Caco-2 (cell line): ENCODE measurements around the gene ZNF358. TPM values are rescaled to one million over a fixed set of nuclear protein-coding genes. Genes with fewer than 3 reads are reported as not detected.
A peak's percentile ranks its signal among the peaks of the same experiment; 100 is the strongest.

Experiments
- BruUV-seq: library from RNA; stranded (reverse); fragments of 400-500 nt; replicated peaks from 2 replicates; lab custom pipeline; 2021; lab: Mats Ljungman, UMichigan
- CTCF ChIA-PET: fragments of 300-600 bp; sonication (Branson Sonifier 250); formaldehyde crosslinking; loops from one replicate; lab custom pipeline; 2022; ENCODE audit warnings: antibody characterized with exemption; lab: Charles Lee
- POLR2A ChIA-PET: fragments of 300-600 bp; sonication (Branson Sonifier 250); formaldehyde crosslinking; loops from one replicate; lab custom pipeline; 2022; ENCODE audit warnings: antibody characterized with exemption; lab: Charles Lee
- DNase-seq, 2 experiments: peaks; one replicate each; pipeline versions ENCODE4 v3.0.0 to v3.0.0-alpha.2; 2020 to 2022
- H3K27me3 ChIP-seq: replicated peaks from 2 replicates; pipeline ENCODE4 v1.6.0; 2011; ENCODE audit warnings: low read length; ENCODE audit not compliant: control insufficient read depth, insufficient read depth
- H3K36me3 ChIP-seq: 2 replicates; pipeline ENCODE4 v1.5.1; 2011; ENCODE audit warnings: low read length; ENCODE audit not compliant: control insufficient read depth, insufficient read depth
- H3K4me1 ChIP-seq: fragments of 250-450 bp; sonication (Bioruptor Pico); 2 replicates; pipeline ENCODE4 v1.5.1; 2020; ENCODE audit warnings: mild to moderate bottlenecking
- H3K4me3 ChIP-seq: 2 replicates; pipeline ENCODE4 v1.5.1; 2011; ENCODE audit warnings: low read depth, mild to moderate bottlenecking, control low read depth, low read length
- H3K9me3 ChIP-seq: fragments of 250-450 bp; sonication (Bioruptor Pico); 2 replicates; pipeline ENCODE4 v1.5.1; 2020; ENCODE audit warnings: mild to moderate bottlenecking, moderate library complexity
- H3K27ac Mint-ChIP-seq: one replicate; pipeline ENCODE4 v1.8.0; 2022; ENCODE audit warnings: mixed read lengths; ENCODE audit not compliant: unreplicated experiment
- H3K27me3 Mint-ChIP-seq: one replicate; pipeline ENCODE4 v1.8.0; 2022; ENCODE audit warnings: mixed read lengths; ENCODE audit not compliant: insufficient read depth, unreplicated experiment
- H3K36me3 Mint-ChIP-seq: one replicate; pipeline ENCODE4 v1.8.0; 2022; ENCODE audit warnings: mild to moderate bottlenecking, mixed read lengths; ENCODE audit not compliant: insufficient read depth, unreplicated experiment
- H3K4me1 Mint-ChIP-seq: one replicate; pipeline ENCODE4 v1.8.0; 2022; ENCODE audit warnings: low read depth, mixed read lengths; ENCODE audit not compliant: unreplicated experiment
- H3K4me3 Mint-ChIP-seq: one replicate; pipeline ENCODE4 v1.8.0; 2022; ENCODE audit warnings: mild to moderate bottlenecking, moderate library complexity, mixed read lengths; ENCODE audit not compliant: unreplicated experiment
- H3K9me3 Mint-ChIP-seq: one replicate; pipeline ENCODE4 v1.8.0; 2022; ENCODE audit warnings: mixed read lengths; ENCODE audit not compliant: unreplicated experiment
- CTCF ChIP-seq, 2 experiments: fragments of 200-600 bp in 1 of 2; IDR thresholded peaks; 1 replicate in 1 of 2; 2 replicates in 1 of 2; pipeline versions ENCODE4 v1.5.1 to v1.8.0; 2011 to 2022; ENCODE audit warnings: antibody characterized with exemption in 1 of 2, control low read depth in 1 of 2, inconsistent platforms in 1 of 2, low read depth in 1 of 2, low read length in 1 of 2, mild to moderate bottlenecking in 1 of 2, moderate library complexity in 1 of 2; ENCODE audit not compliant: insufficient read depth in 1 of 2, severe bottlenecking in 1 of 2, unreplicated experiment in 1 of 2
- intact Hi-C: fragments of 100-400 bp; cut with micrococcal nuclease; formaldehyde crosslinking; loops from one replicate; pipeline ENCODE4 v1.10.0; 2022; ENCODE audit not compliant: unreplicated experiment
- total RNA-seq: library from RNA; stranded (reverse); gene quantifications from 2 replicates; pipeline ENCODE4 v1.2.3, GENCODE V29; 2022

ZNF358 gene
- total RNA-seq, 1 experiment from 2014 or later, result 29.4 TPM

GRCh38 chr19:7516878-7517277, 975 bp downstream of the ZNF358 start:
- DNase-seq, result no peak
- POLR2A ChIA-PET, result interaction anchor here (0.9 kb wide), 1 partner anchor 11 kb away, joined by 3 read pairs; no protein-coding TSS in a partner anchor
- Histone ChIP-seq H3K4me1 (peaks cover 7% of the 10 kb centered on the region), H3K36me3 (peaks cover 1% of the 10 kb centered on the region; the same call in 1 of the 2 replicates), H3K9me3 (no peaks in the 10 kb centered on the region), H3K27me3 (no peaks in the 10 kb centered on the region), H3K4me3 (peak overlapping the region; percentile 75)
- CTCF ChIA-PET, result no interaction called here
- Mint-ChIP-seq H3K4me1 (peaks cover 11% of the 10 kb centered on the region), H3K4me3 (peak overlapping the region; percentile 70), H3K9me3 (no peaks in the 10 kb centered on the region), H3K36me3 (peaks cover 15% of the 10 kb centered on the region), H3K27ac (no peak overlapping the region), H3K27me3 (no peaks in the 10 kb centered on the region)
- intact Hi-C loops, result loop anchor here (10.0 kb wide), 1 partner anchor 122 kb away; no protein-coding TSS in a partner anchor
- no TSS peak for BruUV-seq
- no peak for TF ChIP-seq CTCF (IDR thresholded peaks at IDR 0.05; ENCODE audit: insufficient read depth in 1 of 2, low read depth in 1 of 2, low read length in 1 of 2, severe bottlenecking in 1 of 2, unreplicated experiment in 1 of 2)

- Mint-ChIP-seq H3K27ac (no peak overlapping the region), H3K36me3 (peaks cover 26% of the 10 kb centered on the region), H3K27me3 (no peaks in the 10 kb centered on the region), H3K9me3 (no peaks in the 10 kb centered on the region), H3K4me1 (peaks cover 16% of the 10 kb centered on the region), H3K4me3 (no peak overlapping the region)
- Histone ChIP-seq H3K4me3 (no peak overlapping the region), H3K9me3 (no peaks in the 10 kb centered on the region), H3K27me3 (no peaks in the 10 kb centered on the region), H3K36me3 (peaks cover 1% of the 10 kb centered on the region; the same call in 1 of the 2 replicates), H3K4me1 (peaks cover 15% of the 10 kb centered on the region)
- DNase-seq, result no peak
- ChIA-PET CTCF (no interaction called here), POLR2A (no interaction called here)
- TF ChIP-seq CTCF (IDR thresholded peaks at IDR 0.05; ENCODE audit: insufficient read depth in 1 of 2, low read depth in 1 of 2, low read length in 1 of 2, severe bottlenecking in 1 of 2, unreplicated experiment in 1 of 2), result no peak
- intact Hi-C loops, result loop anchor here (10.0 kb wide), 1 partner anchor 125 kb away; no protein-coding TSS in a partner anchor
- BruUV-seq, result no TSS peak
These were observed 3.6 kb downstream of the ZNF358 start for GRCh38 chr19:7519361-7520130.

DNA sequence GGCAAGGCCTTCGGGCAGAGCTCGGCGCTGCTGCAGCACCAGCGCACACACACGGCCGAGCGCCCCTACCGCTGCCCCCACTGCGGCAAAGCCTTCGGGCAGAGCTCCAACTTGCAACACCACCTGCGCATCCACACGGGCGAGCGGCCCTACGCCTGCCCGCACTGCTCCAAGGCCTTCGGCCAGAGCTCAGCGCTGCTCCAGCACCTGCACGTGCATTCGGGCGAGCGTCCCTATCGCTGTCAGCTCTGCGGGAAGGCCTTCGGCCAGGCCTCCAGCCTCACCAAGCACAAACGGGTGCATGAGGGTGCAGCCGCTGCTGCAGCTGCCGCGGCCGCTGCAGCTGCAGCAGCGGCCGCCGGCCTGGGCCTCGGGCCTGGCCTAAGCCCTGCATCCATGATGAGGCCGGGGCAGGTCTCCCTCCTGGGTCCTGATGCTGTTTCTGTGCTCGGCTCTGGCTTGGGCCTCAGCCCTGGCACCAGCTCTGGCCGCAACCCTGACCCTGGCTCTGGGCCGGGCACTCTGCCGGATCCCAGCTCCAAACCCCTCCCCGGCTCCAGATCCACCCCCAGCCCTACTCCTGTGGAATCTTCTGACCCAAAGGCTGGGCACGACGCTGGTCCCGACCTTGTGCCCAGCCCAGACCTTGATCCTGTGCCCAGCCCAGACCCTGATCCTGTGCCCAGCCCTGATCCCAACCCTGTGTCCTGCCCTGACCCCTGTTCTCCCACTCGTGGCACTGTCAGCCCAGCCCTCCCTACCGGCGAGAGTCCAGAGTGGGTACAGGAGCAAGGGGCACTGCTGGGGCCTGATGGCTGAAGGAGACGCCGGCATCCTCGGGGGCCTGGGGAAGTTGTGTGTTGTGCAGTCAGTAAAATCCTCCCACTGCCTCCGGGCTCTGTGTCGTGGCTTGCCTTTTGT, 4.5 kb downstream of the ZNF358 start:
- Mint-ChIP-seq H3K4me3 (no peak overlapping the region), H3K27ac (no peak overlapping the region), H3K9me3 (no peaks in the 10 kb centered on the region), H3K27me3 (no peaks in the 10 kb centered on the region), H3K4me1 (peaks cover 13% of the 10 kb centered on the region), H3K36me3 (peaks cover 24% of the 10 kb centered on the region)
- Histone ChIP-seq H3K4me1 (peaks cover 14% of the 10 kb centered on the region), H3K4me3 (no peak overlapping the region), H3K9me3 (no peaks in the 10 kb centered on the region), H3K36me3 (peaks cover 1% of the 10 kb centered on the region; the same call in 1 of the 2 replicates), H3K27me3 (no peaks in the 10 kb centered on the region)
- ChIA-PET CTCF (no interaction called here), POLR2A (no interaction called here)
- no peak for DNase-seq
- no TSS peak for BruUV-seq
- TF ChIP-seq CTCF (IDR thresholded peaks at IDR 0.05; ENCODE audit: insufficient read depth in 1 of 2, low read depth in 1 of 2, low read length in 1 of 2, severe bottlenecking in 1 of 2, unreplicated experiment in 1 of 2), result no peak
- intact Hi-C loops, result no loop called here
